22Rv1 (cell line): ENCODE measurements around the gene RLN3.
A peak's percentile ranks its signal among the peaks of the same experiment; 100 is the strongest.

Source experiments
- H3K27ac ChIP-seq: fragments of 450-650 bp; 2 replicates; pipeline ENCODE4 v1.5.1; 2017
- CTCF ChIP-seq: fragments of 450-650 bp; IDR thresholded peaks from 2 replicates; pipeline ENCODE4 v1.5.1; 2017; ENCODE audit warnings: mild to moderate bottlenecking
- ZFX ChIP-seq: fragments of 450-650 bp; IDR thresholded peaks from 2 replicates; pipeline ENCODE4 v1.6.1; 2017; ENCODE audit warnings: antibody characterized with exemption, borderline replicate concordance

Gene RLN3

DNA sequence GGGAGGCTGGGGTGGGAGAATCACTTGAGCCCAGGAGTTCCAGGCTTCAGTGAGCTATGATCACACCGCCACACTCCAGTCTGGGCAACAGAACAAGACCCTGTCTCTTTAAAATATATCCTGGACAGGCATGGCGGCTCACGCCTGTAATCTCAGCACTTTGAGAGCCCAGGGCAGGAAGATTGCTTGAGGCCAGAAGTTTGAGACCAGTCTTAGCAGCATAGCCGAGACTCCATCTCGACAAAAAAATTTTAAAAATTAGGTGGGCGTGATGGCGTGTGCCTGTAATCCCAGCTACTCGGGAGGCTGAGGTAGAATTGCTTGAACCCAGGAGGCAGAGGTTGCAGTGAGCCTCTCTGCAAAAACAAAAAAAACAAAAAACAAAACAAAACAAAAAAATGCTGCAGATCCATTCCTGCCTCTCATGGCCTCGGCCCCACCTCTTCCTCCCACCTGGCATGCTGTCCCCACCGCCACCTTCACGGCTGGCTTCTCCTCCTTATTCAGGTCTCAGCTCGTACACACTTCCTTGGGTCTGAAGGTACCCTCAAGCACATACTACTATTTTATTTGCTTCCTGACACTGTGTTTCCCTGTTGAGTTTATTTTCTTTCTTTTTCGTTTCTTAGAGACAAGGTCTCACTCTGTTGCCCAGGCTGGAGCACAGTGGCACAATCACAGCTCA lies 27.1 kb upstream of the RLN3 start:
- no peak overlapping the region for H3K27ac ChIP-seq
- TF ChIP-seq ZFX (no peak), CTCF (no peak)

DNA sequence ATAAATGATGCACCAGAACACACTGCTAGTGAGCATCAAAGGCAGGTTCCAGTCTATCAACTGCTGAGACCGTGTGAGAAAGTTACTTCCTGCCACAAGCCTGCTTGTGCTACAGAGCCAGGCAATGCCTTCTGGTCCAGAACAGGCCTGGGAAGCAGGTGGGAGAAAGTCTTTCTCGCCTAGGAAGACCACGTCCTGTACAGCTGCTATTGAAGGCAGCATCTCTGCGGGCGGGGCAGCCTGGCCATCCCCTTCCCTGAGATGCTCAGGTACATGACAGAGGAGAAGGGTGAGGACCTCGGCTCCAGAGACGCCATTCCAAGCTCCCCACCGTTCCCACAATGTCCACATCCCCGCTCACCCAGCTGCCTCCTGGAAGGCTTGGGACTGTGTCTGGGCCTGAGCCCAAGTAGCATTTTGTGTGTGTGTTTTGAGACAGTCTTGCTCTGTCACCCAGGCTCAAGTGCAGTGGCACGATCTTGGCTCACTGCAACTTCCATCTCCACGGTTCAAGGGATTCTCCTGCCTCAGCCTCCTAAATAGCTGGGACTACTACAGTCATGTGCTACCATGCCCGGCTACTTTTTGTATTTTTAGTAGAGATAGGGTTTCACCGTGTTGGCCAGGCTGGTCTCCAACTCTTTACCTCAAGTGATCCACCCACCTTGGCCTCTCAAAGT lies 25.2 kb upstream of the RLN3 start:
- H3K27ac ChIP-seq: no peak overlapping the region
- TF ChIP-seq ZFX (no peak), CTCF (no peak)

DNA sequence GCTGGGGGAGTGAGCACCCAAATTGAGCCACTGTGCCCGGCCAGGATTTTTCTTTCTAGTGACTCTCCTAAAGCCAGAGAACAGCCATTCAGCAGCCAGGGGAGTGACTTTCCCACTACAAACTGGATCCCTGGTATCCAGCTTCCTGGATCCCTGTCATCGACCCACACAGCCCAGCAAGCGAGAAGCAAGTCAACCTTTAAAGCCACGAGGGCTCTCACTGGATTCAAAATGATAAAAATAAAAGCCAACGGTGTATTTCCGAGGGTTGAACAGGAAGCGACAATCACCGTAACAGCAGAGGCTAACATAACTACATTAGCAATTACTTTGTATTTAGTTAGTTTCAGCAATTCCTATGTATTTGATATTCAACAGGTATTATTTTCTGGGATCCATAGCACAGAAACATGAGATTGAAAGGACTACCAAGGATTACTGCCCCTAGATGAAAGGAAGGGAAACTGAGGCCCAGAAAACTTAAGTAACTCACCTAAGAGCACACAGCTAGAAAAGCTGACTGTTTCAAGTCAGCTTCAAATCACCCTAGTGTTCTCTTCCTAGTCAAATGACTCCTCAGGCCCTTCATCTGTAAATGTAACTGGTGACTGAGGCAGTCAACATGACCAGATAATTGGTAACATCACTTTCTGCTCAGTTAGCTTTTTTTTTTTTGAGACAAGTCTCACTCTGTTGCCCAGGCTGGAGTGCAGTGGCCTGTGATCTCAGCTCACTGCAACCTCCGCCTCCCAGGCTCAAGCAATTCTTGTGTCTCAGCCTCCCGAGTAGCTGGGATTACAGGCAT lies 24.5 kb upstream of the RLN3 start:
- TF ChIP-seq ZFX (no peak), CTCF (no peak)
- H3K27ac ChIP-seq: no peak overlapping the region

DNA sequence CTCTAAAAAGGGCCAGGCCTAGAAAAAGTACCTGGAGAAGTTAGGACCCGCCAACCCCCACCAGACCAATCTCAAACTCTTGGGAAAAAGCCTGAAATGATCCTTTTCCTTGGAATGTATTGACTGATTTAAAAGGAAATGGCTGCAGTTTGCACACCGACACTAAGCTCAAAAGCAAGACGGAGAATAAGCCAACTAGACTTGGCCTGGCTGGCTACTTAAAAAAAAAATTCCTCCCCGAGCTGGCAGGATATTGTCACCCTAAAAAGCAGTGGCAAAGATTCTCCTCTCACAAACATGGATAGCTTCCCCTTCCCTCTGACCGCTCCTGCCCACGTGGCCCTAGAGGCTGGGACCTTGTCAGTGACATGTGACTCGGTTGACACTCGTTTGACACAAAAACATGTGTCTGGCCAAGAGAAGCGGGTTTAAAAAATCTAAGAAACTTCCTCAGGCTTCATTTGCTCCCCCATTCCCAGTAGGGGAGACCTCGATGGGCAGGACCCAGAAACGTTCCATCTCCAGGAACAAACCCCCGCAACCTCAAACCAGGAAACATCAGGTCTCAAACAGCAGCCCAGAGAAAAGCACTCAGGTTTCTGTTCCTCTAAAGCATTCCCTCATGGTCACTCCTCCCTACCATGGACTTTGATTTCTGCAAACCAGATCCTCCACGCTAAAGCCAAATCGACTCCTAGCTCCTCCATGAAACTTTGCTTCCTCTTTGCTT lies 23.2 kb upstream of the RLN3 start:
- TF ChIP-seq CTCF (no peak), ZFX (no peak)
- H3K27ac ChIP-seq: peak overlapping the region; percentile 91

GRCh38 chr19:14005349-14006084 lies 22.4 kb upstream of the RLN3 start:
- no peak for TF ChIP-seq ZFX
- no peak for TF ChIP-seq CTCF
- peak overlapping the region; percentile 91 for H3K27ac ChIP-seq

- peak within 1 kb of the TSS; percentile 91 for H3K27ac ChIP-seq
- TF ChIP-seq ZFX (no peak), CTCF (no peak)
These were observed 21.7 kb upstream of the RLN3 start, which contains the start of gene RFX1 for GRCh38 chr19:14006085-14006765. TSS of gene RFX1 (minus strand) at chr19:14006320. CDS start at chr19:13993843, 12,477 bp downstream.
